GM19372 (cell line): ENCODE data around the gene CFL1.
"Not testable (repeated sequence)": the region's sequence is repeated elsewhere in the genome, so short reads cannot be mapped to it uniquely, and the experiment has no call there.

Experiments used
- ATAC-seq: cut with Tn5 transposase; IDR thresholded peaks from one replicate; pipeline ENCODE4 v1.9.1; 2021; ENCODE audit warnings: mild to moderate bottlenecking, low read depth, moderate library complexity; ENCODE audit not compliant: unreplicated experiment

Gene CFL1

DNA sequence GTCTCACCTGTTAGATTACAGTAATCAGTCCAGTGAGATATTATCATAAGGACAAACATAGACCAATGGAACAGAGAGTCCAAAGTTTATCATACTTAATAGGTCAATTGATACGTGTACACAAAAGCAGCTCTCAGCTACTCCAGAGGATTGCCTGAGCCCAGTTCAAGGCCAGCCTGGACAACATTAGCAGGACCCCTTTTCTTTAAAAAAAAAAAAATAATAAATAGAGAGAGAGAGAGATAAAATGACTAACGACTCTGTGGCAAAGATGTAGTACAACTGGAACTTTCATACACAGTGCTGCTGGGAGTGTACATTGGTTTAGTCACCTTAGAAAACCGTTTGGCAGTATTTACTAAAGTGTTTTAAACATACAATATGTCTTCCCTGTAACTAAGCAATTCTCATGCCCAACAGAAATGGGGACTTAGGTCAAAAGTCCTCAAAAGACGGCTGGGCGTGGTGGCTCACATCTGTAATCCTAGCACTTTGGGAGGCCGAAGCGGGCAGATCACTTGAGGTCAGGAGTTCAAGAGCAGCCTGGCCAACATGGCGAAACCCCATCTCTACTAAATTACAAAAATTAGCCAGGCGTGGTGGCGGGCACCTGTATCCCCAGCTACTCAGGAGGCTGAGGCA, 13.6 kb downstream of the CFL1 start:
- ATAC-seq = no peak

GRCh38 chr11:65843811-65844210, 14.2 kb downstream of the CFL1 start:
- ATAC-seq = no peak

GRCh38 chr11:65842144-65842543, 15.8 kb downstream of the CFL1 start:
- no peak for ATAC-seq

DNA sequence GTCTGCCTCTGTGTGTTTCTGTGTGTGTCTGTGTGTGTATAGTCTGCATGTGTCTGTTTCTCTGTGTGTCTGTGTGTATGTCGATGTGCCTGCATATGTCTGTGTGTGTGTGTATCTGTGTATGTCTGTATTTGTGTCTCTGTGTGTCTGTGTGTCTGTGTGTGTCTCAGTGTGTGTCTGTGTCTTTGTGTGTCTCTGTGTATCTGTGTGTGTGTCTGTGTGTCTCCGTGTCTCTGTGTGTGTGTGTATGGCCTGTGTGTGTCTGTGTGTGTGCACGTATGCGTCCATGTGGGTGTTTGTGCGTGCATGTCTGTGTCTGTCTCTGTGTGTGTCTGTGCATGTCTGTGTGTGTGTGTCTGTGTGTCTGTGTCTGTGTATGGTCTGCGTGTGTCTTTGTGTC, 23.8 kb downstream of the CFL1 start:
- ATAC-seq = no peak

DNA sequence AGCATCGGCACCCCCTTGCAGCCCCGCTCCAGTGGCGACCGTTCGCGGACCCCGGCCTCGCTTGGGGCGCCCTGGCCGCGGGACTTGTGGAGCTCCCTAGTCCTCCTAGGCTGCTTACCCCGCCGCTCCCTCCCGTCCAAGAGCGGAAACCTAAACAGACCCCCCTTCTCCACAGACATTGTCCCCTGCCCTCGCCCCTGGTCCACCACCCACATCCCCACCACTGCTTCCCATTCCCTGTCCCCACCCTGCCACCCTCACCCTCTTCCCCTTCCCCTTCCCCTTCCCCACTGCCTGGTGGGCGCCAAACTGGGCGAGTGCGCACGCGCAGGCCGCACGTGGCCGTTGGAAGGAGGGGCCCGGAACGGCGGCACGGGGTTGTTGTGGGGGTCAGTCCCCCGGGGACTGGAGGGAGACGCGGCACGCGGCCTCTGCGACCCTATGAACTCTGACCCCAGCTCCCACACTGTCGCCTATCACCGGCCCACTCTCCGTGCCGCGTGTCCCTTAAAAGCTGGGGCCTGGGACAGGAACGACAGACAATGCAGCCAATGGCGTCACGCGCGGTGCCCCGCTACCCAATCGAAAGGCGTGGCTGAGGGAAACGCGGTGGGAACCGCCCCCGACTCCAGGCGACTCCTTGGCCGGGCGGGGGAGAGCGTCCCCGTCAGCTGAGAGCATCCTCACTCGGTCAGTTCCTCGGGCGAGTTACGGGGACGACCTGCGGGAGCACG, 24.5 kb downstream of the CFL1 start, which contains the start of gene SNX32:
TSS of gene SNX32 (plus strand) at position 667 of the 734 bp plus-strand sequence. CDS start 103 bp downstream, outside the sequence.
- peak; percentile 81 for ATAC-seq

DNA sequence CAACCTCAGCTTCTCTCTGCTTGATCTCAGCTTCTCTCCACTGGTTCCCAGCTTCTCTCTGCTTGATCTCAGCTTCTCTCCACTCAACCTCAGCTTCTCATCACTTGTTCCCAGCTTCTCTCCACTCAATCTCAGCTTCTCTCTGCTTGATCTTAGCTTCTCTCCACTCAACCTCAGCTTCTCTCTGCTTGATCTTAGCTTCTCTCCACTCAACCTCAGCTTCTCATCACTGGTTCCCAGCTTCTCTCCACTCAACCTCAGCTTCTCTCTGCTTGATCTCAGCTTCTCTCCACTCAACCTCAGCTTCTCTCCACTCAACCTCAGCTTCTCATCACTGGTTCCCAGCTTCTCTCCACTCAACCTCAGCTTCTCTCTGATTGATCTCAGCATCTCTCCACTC, 25.7 kb downstream of the CFL1 start:
- not testable (repeated sequence) for ATAC-seq

DNA sequence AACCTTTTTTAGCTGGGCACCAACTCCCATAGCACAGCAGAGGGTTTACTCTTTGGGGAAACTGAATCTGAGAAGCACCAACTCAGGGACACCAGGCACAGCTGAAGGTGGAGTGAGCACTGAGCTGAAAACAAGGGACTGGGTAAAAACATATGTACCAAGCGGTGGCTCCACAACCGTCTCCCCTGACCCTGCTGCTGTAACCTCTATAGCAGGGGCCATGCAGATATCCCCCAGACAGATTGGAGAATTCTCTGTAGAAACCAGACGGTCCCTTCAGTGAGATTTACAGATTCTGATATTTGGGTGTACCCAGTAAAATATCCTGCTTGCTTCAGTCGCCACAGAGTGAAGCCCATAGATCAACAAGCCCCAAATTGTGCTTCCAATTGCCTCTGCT, 28.5 kb downstream of the CFL1 start:
- ATAC-seq = no peak

DNA sequence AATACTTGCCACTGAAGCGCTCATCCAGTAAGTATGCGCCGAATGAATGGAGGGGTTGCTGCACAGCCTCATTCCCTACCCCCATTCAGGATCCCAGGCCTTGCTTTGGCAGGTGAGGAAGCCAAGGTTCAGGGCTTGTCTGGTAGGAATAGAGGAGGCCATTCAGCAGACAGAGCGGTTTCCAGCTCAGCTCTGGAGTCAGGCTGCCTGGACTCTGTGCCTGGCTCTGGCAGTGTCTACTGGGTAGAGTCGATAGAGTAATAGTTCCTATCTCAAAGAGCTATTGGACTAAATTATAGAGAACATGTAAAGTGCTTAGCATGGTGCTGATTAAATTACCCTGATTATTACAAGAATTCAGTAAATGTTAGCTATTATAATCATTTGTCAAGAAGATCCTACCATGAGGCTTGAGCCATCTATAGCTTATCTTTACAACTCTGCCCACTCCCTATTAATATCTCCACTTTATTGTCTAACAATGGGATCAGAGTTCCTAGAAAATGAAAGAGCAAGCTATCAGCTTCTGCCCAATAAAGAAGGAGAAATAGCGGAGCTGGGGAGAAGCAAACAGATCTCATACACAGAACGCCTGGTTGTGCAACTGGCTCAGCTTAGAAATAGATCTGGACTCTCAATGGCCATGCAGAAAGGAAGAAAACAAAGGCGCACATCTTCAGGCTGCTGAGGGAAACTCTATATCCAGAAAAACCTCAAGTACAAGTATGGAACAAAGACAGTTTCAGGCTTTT, 30.8 kb downstream of the CFL1 start:
- ATAC-seq = no peak

DNA sequence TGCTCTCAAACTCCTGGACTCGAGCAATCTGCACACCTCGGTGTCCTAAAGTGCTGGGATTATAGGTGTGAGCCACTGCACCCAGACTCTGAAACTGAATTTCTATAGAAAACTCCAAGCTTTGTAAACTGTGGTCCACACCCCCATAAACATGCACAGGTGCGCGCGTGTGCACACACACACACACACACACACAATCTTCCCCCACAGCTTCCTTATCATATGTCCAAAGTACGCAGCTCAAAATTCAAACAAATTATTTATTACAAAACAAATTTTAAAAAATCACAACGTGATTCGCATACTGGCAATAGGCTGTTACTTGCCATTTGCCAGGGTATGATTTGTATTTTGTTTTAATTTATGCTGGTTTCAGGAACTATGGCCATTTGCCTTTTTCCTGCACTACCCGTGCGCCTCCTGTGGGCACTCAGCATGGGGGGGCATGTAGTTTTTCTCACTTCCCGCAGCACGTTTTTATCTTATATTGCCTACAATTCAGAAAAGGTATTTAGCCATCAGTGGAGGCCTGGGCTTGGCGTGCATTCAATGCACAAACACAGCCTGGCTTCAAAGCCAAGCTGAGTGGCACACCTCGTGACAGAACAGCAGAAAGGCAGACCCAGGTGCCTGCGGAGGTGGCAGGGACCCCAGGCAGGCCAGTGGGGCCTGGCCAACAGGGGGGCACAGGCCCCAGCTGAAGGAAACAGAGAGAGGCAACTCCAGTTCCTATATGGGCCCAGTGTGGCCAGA, 35.0 kb downstream of the CFL1 start:
- no peak for ATAC-seq

DNA sequence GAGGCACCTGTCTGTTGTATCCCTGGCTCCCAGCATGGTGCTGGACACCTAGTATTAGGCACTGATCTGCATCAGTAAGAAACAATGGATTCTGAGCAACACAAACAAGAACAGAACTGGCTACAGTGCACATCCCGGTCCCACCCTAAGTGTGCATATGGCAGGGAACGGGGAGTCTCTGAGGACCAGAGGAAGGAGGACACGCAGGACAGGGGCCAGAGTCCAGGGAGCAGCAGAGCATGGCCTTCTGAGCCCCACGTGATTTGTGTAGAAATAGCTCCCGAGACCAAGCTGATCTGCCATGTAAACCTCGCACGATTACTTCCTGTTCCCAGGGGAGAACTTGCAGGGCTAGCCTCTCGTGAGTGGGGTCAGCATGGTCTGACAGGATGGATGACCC, 36.9 kb downstream of the CFL1 start:
- ATAC-seq = no peak

DNA sequence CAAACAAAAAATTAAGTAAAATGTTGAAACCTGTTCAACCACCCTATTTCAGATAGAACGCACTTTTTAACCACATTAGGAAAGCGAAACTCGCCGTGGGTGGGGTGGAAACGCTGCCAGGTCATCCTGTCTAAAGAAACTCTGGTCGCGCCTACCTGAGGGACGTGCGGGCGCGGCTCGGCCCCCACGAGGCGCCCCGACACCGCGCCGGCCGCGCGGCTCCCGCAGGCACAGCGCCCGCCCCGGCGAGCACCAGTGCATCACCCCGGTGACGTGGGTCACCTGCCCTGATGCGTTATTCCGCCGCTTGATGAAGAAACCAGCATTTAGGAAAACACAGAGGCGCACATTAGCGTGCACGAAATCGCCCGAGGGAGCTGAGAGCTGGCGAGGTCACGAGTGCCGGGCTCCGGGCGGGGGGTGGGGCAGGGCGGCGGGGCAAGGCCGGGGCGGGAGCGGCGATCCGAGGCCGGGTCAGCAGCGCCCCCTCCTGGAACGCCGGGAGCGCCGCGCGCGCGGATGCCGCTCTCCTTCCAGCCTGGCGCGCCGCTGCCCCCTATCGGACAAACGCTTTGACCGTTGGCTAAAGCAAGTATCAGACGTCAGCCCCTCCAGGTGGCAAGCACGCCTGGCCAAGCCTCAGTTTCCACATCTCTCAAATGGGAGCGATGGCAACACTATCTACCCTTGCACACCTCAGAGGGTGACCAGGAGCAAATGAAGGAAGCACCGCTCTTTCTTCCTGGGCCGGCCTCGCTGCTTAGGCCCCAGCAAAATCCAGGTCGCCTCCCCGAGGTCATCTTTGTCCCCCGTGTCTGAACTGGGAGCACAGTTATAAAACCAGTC, 39.9 kb downstream of the CFL1 start:
- ATAC-seq = peak; percentile 77

DNA sequence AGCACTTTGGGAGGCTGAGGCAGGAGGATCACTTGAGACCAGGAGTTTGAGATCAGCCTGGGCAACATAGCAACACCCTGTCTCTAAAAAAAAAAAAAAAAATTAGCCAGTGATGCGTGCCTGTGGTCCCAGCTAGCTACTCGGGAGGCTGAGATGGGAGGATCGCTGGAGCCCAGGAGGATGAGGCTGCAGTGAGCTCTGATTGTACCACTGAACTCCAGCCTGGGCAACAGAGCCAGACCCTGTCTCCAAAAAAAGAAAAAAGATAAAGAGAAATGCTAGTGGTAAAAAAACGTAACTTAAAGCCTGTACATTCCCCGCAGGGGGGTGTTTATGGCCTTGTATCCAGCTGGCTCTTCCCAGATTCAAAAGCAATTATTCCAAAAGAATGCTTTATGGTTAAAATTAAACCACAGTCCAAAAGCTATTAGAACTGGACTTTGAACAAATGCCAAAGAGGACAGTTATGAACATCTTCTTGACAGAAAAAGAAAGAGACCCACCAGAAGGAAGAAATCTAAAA, 40.6 kb downstream of the CFL1 start:
- ATAC-seq = no peak

DNA sequence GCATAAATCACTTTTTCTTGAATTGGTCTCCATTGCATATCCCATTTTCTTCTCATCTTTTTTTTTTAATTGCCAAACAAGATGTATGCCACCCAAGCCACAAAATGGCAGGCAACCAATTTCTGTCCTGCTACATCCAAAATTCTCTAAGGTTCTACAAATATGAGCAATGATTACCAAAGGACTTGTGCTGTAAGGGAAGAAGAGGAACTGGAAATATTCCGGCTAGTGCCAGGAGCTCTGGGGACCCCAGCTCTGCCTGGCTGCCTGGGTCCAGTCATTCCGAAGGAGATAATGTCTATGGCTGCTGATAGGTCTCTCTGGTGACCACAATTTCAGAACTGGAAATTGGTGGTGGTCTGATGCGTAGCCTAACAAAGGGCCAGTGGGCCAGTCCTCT, 41.3 kb downstream of the CFL1 start:
- no peak for ATAC-seq

DNA sequence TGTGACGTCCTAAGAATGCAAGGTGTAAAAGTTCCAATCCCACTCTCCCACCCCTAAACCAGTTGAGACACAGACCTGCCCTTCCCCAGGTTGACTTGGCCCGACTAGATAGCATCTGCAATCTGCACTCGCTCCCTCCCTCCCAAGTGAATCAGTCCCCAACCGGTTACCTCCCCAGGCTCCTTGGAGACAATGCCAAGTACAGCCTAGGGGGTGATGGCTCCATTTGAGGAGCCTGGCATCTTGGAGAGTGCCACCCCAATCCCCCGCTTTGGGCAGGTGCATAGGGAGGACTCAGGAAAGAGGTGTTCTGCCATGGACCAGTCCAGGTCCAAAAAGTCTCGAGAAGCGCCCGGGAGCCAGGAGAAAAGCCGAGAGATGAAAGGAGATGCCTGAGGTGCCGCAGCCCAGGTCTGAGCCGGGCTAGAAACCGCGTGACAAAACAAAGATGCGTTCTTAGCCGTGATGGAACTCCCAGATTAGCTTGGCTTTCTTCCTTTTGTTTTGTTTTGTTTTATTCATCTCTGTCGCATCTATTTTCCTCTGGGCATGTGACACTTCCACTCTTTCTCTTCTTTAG, 42.9 kb downstream of the CFL1 start:
- ATAC-seq = no peak

DNA sequence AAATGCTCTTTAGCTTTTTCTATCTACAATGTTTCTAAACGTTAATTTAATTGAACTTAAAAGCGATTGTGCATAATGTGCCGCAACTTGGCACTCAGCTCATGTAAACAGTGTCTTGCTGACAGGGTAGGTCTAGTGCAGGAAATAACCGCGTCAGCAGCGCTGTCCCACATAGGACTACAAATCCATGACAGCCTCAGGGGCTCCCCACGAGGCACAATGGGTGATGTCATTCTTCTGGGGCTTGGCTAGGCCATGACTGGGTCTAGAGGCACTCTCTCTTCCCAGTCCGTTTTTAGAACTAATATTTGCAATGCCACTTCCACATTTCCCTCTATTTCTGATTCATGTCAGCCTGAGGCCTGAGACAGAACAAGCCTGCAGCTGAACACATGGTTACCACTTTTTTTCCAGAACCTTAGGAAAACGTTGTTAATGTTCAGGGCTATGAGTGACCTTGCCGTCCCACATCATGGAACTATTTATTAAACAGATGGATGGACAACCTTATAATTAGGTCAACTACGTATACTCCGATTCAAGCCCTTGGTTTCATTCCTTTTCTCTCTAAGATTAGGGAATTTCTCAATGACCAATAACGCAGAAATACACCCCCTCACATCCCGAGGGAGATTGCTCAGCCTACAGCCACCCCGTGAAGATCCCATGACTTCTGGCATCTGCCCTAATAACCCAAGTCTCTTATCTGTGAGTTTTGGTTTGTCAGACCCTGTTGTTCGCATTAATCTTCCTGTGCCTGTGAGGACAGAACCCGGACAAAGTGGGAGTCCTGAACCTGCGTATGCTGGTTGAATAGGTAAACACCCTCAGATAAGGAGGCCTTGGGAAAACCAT, 43.6 kb downstream of the CFL1 start:
- no peak for ATAC-seq

GRCh38 chr11:65811764-65812475, 46.1 kb downstream of the CFL1 start:
- ATAC-seq = no peak

DNA sequence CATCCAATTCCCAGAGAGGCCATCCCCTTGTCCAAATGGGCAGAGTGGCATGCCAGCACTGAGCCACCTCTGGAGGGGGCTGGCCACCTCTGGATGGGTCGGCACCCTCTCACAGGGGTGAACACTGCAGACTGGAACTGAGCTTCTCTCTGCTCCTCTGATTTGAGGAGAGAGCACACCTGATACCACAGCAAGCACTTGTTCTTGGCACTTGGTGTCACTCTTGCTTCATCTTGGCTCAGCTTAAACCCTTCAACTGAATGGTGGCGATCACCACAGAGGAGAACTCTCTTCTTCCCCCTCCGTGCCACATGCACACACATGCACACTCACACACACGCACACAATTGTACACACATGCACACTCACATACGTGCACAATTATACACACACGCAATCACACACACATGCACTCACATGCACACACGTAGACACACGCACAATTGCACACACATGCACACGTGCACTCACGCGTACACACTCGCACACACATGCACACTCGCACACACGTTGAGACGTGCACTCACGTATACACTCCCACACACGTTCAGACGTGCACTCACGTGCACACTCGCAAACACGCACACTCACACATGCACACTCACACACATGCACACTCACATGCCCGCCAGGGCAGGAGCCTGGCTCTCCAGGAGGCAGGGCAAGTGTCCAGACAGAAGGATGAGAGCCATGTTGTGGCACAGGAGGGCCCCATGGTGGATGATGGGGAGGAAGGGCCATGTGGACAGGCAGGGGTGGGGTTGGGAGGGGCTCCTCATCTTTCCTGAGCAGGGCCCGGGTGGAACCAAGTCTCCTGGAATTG, 47.7 kb downstream of the CFL1 start:
- ATAC-seq = no peak
